A172 (cell line): ENCODE data around the gene CHD9NB. TPM values are rescaled to one million over a fixed set of nuclear protein-coding genes. Genes with fewer than 3 reads are reported as not detected.
"Not testable (repeated sequence)": the region's sequence is repeated elsewhere in the genome, so short reads cannot be mapped to it uniquely, and the experiment has no call there.

Experiments
- DNase-seq: peaks from one replicate; pipeline ENCODE4 v3.0.0-alpha.2; 2015; ENCODE audit warnings: low spot score
- total RNA-seq: library from RNA; depleted of rRNA; stranded (reverse); fragments of >200 nt; shearing (Covaris generic); gene quantifications from 2 replicates; pipeline ENCODE4 v1.2.3, GENCODE V29; 2014

CHD9NB gene
- total RNA-seq, 1 experiment from 2014 or later, result 1.6 TPM

DNA sequence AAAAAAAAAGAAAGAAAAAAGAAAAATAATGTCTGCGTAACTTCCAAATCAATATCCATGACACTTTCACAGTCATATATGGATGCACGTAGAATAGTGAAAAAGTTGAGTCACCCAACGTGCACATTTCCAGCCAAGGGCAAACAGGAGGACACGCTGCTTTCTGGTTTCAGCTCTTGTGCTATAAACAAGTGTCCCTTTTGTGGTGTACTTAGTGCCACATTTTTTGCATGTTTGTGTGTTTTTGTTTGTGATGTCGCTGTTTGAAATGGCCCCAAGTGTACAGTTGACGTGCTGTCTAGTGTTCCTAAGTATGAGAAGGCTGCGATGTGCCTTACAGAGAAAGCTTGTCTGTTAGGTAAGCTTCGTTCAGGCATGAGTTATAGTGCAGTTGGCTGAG is 5.0 kb upstream of the CHD9NB start:
- DNase-seq, result no peak

DNA sequence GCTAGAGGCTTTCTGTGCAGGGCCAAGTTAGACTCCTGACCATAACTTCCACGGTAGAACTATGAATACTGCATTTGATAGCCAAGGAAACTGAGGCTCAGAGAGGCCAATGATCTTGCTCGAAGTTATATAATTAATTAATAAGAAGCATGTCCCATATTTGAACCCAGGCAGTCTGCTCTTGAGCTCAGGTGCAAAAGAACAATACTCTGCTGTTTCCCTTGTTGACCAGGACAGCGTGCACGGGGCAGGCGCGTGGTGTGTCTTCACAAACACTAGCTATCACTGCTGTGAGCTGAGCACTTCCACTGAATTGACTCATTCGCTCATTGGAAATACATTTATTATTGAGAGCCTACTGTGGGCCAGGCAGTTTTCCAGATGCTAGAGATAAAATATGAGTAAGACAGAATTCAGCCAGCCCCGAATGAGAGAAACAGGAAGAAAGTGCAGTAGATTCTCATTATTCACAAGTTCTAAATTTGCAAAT is 3.7 kb upstream of the CHD9NB start:
- DNase-seq, result no peak

DNA sequence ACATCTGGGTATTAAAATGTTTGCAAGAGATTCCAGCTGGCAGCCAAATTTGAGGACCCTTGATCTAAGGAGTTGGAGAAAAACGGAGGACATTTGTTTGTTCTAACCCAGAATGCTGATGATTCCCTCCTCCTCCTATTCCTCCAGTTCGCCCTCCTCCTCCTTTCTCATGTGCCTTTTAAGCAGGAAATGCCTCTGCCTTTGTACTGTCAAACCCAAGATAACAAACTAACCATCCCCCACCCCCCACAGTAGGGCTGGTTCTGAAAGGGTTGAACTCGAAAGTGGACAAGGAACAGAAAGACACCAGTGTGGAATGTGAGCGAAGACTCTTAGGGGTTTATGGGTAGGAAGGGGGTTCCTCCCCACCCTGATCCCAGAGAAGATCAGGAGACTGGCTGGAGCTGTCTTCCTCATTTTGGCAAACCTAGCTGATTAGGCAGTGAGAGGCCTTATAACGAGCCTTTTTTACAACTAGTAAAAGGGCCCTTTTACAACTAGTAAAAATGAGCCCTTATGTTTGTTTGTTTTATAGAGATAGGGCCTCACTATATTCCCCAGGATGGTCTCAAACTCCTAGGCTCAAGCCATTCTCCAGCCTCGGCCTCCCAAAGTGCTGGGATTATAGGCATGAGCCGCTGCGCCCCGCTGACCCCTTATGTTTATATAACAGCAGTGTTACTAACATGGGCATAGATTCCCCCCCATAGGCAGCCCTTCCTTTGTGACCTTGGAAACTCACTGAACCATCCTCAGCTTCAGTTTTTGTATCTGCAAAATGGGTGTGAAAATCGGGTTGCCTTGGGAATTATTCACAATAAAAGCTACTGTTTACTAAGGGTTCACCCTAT is 3.1 kb upstream of the CHD9NB start:
- peak; percentile 64 for DNase-seq

DNA sequence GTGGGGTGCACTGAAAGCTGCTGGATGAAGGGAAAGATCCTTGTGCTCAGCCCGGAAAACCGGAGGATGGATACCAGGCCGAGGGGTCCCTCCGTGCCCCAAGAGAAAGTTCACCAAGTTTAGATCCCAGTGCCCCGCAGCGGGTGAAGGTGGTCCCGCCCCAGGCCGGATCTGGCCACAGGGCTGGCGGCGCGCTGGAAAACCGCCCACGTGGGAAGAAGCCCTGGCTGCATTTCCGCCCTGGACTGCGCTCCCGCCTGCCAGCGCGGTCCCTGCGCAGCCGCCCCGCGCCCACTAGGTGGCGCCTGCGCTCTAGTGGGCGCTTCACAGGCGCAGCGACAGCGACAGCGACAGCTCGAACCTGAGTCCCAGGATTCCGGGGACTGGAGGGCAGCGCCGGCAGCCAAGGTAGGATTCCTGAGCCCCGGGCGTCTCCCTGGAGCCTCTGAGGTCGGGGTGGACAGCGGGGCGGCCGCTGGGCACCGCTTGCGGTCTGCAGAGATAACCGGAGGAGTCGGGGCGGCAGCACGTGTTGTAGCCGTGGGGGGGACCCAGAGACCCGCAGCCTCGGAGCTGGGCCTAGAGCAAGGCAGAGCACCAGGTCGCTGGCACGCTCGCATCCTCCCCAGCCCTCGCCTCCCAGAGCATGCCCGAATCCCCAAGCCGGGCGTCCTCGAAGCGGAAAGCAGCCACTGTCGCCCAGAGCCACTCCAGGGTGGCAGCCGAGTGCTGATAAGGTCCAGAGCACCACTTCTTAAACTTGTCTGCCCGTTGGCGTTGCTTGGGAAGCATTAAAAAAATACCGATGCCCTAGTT is 2.2 kb upstream of the CHD9NB start, which contains the start of gene CHD9:
Gene CHD9 (plus strand): TSS at position 322 of the 816 bp plus-strand sequence. CDS start 101,099 bp downstream, outside the sequence.
- peak; percentile 80 for DNase-seq

DNA sequence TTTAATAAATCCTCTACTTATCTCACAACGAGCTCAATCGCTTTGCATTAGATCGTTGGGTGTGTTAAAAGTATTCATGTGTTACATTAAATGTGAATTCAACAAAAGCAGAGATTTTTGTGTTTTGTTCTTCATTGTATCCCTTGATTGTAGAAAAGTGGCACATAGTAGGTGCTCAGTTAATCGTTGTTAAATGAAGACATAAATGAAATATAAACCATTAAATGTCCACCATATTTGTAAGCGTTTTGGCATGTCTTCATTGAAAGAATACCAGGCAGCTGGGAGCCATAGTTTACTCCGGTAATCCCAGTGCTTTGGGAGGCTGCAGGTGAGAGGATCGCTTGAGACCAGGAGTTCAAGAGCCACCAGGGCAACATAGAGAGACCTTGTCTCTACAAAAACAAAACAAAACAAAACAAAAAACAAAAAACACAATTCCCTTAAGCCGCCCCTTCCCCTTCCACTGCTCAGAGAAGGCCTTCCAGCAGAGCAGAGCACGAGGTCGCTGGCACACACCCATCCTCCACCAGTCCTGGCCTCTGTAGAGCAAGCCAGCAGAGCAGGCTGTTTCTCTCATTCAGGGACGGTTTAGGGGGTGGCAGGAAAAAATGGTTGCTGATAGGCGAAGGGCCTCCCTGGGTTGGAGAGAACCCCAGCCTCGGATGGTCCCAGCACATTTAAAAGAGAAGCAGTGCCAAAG is 1.4 kb upstream of the CHD9NB start:
- no peak for DNase-seq

DNA sequence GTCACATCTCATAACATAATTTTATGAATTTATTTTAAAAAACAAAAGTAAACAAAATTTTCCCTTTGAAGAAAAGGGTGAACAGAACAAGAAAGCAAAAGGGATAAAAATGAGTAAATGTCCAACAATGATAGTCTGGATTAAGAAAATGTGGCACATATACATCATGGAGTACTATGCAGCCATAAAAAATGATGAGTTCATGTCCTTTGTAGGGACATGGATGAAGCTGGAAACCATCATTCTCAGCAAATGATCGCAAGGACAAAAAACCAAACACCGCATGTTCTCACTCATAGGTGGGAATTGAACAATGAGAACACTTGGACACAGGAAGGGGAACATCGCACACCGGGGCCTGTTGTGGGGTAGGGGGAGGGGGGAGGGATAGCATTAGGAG is 1.4 kb downstream of the CHD9NB start:
- DNase-seq, result not testable (repeated sequence)

DNA sequence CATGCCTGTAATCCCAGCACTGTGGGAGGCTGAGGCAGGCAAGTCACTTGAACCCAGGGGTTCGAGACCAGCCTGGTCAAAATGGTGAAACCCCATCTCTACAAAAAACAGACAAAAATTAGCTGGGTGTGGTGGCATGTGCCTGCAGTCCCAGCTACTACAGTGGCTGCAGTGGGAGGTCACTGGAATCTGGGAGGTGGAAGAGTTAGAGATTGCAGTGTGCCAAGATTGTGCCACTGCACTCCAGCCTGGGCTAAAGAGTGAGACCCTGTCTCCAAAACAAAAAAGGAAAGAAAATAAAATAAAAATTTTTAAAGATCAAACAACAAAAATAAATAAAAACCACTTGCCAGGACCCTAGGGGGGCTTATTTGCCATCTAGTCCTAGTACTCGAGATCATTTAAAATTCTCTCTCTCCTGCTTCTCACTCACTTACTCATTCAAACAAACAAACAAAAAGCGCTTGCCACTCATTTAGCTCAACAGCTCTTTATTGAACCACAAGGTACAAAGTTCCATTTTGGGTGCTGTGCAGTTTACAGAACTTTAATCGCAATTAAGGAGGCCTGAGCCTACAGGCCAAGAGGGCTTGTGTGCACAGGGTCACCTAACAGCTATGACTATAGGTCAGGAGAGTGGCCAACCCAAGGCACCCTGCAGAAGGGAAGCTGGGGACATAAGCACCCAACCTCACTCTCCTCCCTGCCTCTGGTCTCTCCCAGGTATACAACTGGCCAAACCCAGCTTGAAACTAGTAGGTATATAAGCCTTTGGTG is 4.4 kb downstream of the CHD9NB start:
- no peak for DNase-seq

DNA sequence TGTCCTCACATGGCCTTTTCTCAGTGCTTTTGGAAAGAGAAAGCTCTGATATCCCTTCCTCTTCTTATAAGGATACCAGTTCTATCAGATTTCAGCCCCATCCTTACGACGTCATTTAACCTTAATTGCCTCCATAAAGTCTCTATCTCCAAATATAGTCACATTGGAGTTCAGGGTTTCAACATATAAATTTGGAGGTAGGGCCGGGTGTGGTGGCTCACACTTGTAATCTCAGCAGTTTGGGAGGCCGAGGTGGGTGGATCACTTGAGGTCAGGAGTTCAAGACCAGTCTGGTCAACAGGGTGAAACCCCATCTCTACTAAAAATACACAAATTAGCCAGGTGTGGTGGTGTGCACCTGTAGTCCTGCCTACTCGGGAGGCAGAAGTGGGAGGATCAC is 5.2 kb downstream of the CHD9NB start:
- not testable (repeated sequence) for DNase-seq

DNA sequence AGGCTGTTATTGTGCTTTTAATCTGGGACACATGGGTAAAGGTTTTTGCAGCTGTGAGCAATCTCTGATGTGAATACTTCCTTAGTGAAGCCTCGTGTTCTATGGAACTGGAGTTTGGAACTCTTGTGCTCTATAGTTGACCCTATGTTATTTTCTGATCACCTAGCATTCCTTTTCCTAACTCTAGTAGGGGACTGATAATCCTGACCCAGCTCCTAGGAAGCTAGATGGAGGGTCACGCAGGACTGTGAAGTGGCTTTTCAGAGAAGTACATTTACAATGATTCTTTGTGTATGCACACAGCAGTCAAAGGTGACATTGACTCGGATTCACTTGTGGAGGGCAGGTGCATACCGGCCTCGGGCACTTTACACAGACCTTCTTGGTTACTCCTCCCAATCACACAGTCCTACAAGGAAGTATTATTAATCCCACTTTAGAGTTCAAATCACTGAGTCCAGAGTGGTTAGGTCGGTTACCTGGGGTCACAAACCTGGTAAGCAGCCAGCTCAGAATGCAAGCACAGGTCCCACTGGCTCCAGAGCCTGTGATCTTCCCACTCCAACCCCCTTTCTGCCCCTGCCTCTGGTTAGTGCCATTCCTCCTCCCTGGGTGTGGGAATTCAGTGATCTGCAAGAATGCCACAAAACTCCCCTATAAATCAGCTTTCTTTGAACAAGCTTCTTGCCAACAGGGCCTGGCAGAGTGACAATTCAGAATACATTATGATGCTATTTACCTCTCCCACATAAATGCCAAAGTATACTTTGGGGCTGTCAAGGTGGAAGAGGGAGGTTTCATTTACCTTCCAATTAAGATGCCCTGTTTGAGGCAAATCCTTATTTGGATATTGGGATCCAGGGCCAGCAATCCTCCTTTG is 7.1 kb downstream of the CHD9NB start:
- DNase-seq, result no peak

DNA sequence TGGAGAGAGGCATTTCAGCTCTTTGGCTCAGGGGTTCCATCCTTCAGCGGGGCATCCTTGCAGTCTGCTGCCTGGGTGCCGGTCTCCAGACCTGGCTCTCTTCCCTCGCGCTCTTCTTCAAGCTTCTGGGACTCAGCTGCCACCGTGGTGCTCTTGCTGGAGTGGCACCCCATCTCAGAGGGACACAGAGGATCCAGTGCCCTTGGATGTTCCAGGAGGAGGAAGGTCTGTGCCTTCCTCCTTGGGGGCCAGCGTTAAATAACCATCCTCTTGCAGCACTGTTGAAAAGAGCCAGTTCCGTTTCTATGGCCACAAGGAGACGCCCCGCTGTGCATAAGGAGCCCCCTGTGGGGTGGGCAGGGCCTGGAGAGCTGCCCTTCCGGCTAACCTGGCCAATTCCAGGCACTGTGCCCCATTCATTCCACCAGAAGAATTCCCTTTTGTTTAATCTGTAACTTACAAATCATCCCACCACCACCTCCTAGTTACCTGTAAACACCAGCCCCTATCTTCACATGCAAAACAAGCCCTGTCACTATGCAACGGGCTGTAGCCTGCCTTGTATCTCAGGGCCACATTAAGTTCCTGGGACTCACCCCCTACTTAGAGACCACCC is 8.6 kb downstream of the CHD9NB start:
- no peak for DNase-seq

DNA sequence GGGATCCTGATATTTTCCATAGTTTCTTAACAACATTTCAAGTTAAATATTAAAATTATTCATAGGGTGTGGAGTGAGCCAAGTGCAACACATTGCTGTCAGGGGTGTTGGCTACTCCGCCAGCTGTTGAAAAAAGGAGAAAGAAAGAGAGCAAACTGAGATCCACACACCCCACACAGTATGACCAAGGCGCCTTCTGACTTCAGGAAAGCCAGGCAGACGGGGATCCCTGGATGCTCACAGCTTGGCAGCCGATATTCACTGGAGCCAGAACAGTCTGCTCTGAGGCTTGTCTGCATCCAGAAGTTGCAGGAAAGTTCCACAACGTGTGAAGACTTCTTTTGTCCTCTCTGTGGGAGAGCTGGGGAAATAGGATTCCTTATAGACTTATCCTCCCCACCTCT is 9.3 kb downstream of the CHD9NB start:
- no peak for DNase-seq

DNA sequence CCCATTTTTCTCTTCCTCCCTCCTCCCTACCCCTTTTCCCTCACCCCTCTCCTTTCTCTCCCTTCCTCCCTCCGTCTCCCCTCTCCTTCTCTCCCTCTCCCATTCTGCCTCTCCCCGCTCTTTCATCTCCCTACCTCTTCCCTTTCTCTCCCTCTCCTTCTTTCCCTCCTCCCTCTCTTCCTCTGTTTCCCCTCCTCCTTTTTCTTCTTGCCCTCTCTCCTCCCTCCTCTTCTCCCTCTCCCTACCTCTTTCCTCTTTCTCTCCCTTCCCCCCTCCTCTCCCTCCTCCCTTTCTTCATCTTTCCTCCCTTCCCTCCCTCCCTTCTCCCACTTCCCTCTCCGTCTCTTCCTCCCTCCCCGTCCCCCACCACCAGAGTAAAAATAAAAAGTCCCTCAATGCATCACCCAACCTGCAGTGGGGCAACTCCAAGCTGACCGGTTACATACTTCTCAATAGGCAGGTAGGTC is 10.4 kb downstream of the CHD9NB start:
- DNase-seq, result no peak

DNA sequence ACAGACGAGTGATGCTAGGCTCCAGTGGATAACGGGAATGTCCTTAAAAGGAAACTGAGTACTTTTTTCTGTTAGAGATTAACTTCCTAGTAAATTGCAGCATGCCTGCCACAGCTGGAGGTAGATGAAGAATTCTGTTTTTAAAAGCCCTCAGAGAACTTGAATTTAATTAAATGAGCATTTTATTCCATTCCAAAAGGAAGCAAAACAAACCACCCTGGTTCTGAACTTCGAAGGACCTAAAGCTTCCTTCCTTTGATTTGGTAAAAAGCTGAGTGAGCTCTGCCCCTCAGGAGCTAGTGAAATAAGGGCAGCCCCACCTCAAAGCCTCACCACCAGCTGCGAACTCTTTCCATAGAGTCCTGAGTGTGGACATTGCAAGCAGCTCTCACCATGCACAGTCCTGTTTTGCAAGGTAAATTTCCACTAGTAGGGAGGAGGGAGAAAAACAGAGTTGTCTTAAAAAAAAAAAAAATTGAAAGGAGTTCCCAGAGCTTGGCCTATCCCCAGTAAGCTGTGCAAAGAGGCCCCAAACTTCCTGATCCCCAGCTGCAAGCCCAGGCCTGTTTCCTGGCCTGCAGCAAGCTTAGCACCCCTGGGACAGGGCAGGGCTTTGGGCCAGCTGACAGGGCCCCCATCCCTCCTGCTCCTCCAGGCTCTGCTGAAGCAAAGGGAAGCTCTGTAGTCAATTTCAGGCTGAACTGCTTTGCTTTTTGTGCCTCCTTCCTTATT is 11.2 kb downstream of the CHD9NB start:
- no peak for DNase-seq

DNA sequence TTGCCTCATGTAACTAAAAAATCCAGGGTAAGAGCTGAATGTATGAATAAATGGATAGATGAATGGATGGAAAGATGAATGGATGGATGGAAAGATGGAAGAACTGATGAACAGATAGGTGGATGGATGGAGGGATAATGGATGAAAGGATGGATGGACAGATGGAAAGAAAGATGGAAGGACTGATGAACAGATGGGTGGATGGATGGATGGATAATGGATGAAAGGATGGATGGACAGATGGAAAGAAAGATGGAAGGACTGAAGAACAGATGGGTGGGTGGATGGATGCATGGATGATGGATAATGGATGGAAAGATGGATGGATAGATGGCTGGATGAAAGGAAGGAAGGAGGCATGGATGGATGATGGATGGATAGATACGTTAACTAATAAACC is 11.9 kb downstream of the CHD9NB start:
- DNase-seq, result no peak

DNA sequence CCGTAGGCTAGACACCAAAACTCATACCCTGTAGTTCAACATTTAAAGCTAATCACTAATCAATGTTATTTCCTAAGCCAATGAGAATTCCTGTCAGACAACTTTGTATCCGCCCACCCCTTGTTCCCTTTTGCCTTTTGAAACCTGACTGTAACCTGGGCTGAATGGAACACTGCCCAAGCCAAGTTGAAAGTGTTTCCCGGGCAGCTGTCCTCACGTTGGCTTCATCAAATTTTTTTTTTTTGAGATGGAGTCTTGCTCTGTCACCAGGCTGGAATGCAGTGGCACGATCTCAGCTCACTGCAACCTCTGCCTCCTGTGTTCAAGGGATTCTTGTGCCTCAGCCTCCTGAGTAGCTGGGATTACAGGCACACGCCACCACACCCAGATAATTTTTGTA is 16.0 kb downstream of the CHD9NB start:
- DNase-seq, result not testable (repeated sequence)

DNA sequence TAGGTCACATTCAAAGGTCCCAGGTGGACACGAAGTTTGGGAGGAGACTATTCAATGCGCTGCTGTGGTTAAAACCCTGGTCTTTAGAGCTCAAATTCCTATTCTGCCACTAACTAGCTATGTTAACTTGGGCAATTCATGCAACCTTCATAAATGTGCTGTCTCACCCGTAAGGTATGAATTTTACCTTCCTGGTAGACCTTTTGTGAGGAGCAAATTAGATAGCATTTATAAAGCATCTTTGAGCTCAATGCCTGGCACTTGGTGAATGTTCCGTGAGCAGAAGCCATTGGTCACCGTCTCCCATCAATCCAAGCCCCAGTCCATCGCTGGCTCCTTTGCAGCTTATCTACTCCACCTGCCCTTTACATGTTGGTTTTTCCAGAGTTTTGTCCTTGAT is 16.6 kb downstream of the CHD9NB start:
- no peak for DNase-seq

DNA sequence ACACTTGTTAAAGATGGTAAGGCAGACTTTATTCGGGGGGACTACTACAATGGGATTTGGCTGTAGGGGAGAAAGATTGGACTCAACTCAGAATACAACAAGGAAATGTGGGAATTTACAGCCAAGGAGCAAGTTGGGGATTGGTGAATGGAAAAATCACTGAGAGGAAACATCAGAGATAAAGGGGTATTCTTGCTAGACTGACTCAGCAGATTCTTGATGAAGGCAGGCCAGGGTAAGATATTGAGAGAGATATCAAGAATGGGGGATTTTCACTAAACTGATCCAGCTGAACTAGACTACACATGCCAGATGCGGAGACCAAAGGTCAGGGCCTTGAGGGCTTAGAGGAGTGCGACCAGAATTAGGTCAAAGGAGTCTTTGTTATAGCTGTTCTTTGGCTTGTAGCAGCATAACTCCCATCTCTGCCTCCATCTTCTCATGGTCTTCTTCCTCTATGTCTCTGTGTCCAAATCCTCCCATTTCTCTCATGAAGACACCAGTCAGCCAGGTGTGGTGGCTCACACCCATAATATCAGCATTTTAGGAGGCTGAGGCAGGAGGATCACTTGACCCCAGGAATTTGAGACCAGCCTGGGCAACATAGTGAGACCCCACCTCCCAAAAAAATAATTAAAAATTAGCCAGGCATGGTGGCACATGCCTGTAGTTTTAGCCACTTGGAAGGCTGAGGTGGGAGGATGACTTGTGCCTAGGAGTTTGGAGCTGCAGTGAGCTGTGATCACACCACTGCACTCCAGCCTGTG is 17.3 kb downstream of the CHD9NB start:
- no peak for DNase-seq

DNA sequence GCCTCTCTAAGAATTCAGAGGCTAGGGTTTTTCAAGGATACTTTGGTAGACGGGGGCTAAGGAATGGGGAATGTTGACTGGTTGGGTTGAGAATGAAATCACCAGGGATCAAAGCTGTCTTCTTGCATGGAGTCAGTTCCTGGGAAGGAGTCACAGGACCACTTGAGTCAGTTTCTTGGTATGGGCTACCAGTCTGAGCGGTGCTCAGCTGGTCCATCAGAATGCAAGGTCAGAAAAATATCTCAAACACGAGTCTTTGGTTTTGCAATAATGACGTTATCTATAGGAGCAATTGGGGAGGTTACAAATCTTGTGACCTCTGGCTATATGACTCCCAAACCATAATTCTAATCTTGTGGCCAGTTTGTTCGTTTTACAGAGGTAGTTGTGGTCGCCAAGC is 18.4 kb downstream of the CHD9NB start:
- no peak for DNase-seq
